Measurements from ENCODE around the gene VPS37B.

- TF ChIP-seq CTCF (conservative IDR thresholded peaks at IDR 0.05) = no peak
- TF ChIP-seq ZFX (IDR thresholded peaks at IDR 0.05) = no peak
Measured at GRCh38 chr12:122862110-122862634, 33.8 kb downstream of the VPS37B start.
